HepG2 (cell line): ENCODE data around the gene CTCF. TPM values are rescaled to one million over a fixed set of nuclear protein-coding genes. Genes with fewer than 3 reads are reported as not detected.

Experiments
- CREB3 ChIP-seq: sonication (generic); formaldehyde crosslinking; IDR thresholded peaks from 2 replicates; pipeline ENCODE4 v1.5.0; 2020; ENCODE audit warnings: missing genetic modification reagents
- HCFC1 ChIP-seq: fragments of 150-350 bp; IDR thresholded peaks from 2 replicates; pipeline ENCODE4 v1.6.1; 2014; ENCODE audit warnings: low read depth, low read length
- HOXA3 ChIP-seq: sonication (generic); formaldehyde crosslinking; IDR thresholded peaks from 2 replicates; pipeline ENCODE4 v1.5.0; 2020; ENCODE audit warnings: missing genetic modification reagents
- KDM5B ChIP-seq: sonication (generic); formaldehyde crosslinking; IDR thresholded peaks from 2 replicates; pipeline ENCODE4 v1.4.0; 2020; ENCODE audit warnings: missing genetic modification reagents, mild to moderate bottlenecking, borderline replicate concordance
- SP2 ChIP-seq: sonication (generic); formaldehyde crosslinking; IDR thresholded peaks from 2 replicates; pipeline ENCODE4 v1.5.1; 2020; ENCODE audit warnings: mild to moderate bottlenecking, missing genetic modification reagents
- SRSF1 ChIP-seq: fragments of 200-400 bp; formaldehyde crosslinking; optimal IDR thresholded peaks from 2 replicates; pipeline ENCODE3; 2017; ENCODE audit warnings: mild to moderate bottlenecking, low read depth, low read length, moderate library complexity
- TEF ChIP-seq: sonication (generic); formaldehyde crosslinking; IDR thresholded peaks from 2 replicates; pipeline ENCODE4 v1.5.0; 2020; ENCODE audit warnings: missing genetic modification reagents
- ZNF614 ChIP-seq: IDR thresholded peaks from 2 replicates; pipeline ENCODE4 v1.6.1; 2018; ENCODE audit warnings: missing biosample characterization, missing genetic modification reagents, inconsistent platforms, borderline replicate concordance
- polyA plus RNA-seq, 8 experiments: library from polyadenylated mRNA; depleted of rRNA in 3 of 8; stranded (reverse) in 7 of 8; unstranded in 1 of 8; fragments of >200 nt; fragmentation: Illumina TruSeq in 4 of 8; extraction: Trizol in 4 of 8; gene quantifications; 2 replicates each; pipeline versions ENCODE4 v1.2.1 to v1.2.3, GENCODE V29; 2011 to 2016; ENCODE audit warnings: low read depth in 4 of 8, missing spikeins in 1 of 8, mixed read lengths in 1 of 8; ENCODE audit not compliant: insufficient read depth in 1 of 8
- total RNA-seq, 5 experiments: library from RNA; depleted of rRNA; stranded (reverse); fragments of >200 nt; fragmentation: Illumina TruSeq; extraction: Trizol; gene quantifications; 2 replicates each; pipeline ENCODE4 v1.2.3, GENCODE V29; 2016; ENCODE audit warnings: low read depth in 1 of 5
- TF ChIP-seq, protein P1 (sequence below), 2 experiments: fragments of 450-650 bp in 1 of 2; sonication (generic) in 1 of 2; formaldehyde crosslinking in 1 of 2; IDR thresholded peaks; 2 replicates each; pipeline versions ENCODE4 v1.6.1 to v1.8.0; 2016 to 2022; ENCODE audit warnings: antibody characterized with exemption in 1 of 2, mild to moderate bottlenecking in 1 of 2, missing genetic modification reagents in 1 of 2
- TF ChIP-seq, protein P2 (sequence below): IDR thresholded peaks from 2 replicates; pipeline ENCODE4 v1.6.1; 2016; ENCODE audit warnings: missing biosample characterization, missing genetic modification reagents, low read depth
- TF ChIP-seq, protein P3 (sequence below): sonication (generic); formaldehyde crosslinking; IDR thresholded peaks from 2 replicates; pipeline ENCODE4 v1.8.1; 2022; ENCODE audit warnings: low read depth, mild to moderate bottlenecking, missing genetic modification reagents

Gene CTCF
- total and polyA plus RNA-seq, 2 of the 13 experiments (the other 11 are each of a cell fraction or from before 2014, with no cell fraction given) = 19.5 to 37.5 TPM

DNA sequence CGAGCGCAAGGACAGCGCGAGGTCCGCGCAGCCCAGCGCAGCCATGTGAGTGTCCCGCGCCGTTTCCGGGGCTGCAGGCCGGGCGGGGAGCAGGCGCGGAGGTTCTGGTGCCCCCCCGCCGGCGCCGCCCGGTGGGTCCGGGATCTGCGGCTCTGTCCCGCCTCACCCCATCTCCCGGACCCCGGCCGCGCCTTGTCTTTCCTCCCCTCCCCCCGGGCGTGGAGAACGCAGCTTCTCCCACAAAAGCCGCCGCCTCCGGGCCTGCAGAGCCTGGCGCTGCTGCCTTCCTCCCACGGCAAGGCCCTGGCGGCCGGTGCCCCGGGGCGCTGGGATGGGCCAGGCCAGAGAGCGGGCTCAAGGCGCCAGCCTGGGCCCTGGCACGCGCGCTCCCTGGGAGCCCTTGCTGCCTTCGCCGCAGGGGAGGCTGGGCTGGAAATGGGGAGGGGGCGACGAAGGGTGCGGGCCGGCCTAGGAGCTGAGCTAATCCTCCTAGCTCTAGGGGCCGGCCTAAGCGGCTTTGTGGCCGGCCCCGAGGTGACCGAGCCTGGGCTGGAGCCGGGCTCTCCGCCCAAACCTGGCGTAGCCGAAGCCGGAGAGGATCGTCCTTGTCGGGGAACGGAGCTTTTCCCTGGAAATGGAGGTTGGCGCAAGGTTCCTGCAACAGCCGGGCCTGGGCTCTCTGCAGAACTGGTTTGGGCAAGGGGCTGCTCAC lies 33.3 kb upstream of the CTCF start (continued):
- TF ChIP-seq, protein P1, sequence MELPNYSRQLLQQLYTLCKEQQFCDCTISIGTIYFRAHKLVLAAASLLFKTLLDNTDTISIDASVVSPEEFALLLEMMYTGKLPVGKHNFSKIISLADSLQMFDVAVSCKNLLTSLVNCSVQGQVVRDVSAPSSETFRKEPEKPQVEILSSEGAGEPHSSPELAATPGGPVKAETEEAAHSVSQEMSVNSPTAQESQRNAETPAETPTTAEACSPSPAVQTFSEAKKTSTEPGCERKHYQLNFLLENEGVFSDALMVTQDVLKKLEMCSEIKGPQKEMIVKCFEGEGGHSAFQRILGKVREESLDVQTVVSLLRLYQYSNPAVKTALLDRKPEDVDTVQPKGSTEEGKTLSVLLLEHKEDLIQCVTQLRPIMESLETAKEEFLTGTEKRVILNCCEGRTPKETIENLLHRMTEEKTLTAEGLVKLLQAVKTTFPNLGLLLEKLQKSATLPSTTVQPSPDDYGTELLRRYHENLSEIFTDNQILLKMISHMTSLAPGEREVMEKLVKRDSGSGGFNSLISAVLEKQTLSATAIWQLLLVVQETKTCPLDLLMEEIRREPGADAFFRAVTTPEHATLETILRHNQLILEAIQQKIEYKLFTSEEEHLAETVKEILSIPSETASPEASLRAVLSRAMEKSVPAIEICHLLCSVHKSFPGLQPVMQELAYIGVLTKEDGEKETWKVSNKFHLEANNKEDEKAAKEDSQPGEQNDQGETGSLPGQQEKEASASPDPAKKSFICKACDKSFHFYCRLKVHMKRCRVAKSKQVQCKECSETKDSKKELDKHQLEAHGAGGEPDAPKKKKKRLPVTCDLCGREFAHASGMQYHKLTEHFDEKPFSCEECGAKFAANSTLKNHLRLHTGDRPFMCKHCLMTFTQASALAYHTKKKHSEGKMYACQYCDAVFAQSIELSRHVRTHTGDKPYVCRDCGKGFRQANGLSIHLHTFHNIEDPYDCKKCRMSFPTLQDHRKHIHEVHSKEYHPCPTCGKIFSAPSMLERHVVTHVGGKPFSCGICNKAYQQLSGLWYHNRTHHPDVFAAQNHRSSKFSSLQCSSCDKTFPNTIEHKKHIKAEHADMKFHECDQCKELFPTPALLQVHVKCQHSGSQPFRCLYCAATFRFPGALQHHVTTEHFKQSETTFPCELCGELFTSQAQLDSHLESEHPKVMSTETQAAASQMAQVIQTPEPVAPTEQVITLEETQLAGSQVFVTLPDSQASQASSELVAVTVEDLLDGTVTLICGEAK (IDR thresholded peaks at IDR 0.05) = no peak
- TF ChIP-seq, protein P1 (CRISPR knock-in tag; IDR thresholded peaks at IDR 0.05) = 0 out of 2 replicates have a peak, but pooled peaks have one; percentile 36
- TF ChIP-seq HOXA3 (CRISPR knock-in tag) = peak; percentile 48; the same call in 1 of the 2 replicates
- TF ChIP-seq HCFC1 = no peak
- TF ChIP-seq, protein P2, sequence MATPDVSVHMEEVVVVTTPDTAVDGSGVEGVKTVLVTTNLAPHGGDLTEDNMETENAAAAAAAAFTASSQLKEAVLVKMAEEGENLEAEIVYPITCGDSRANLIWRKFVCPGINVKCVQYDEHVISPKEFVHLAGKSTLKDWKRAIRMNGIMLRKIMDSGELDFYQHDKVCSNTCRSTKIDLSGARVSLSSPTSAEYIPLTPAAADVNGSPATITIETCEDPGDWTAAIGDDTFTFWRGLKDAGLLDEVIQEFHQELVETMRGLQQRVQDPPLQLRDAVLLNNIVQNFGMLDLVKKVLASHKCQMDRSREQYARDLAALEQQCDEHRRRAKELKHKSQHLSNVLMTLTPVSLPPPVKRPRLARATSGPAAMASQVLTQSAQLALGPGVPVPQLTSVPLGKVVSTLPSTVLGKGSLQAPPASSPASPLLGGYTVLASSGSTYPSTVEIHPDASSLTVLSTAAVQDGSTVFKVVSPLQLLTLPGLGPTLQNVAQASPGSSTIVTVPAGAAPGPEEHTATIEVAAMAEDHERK = no peak
- TF ChIP-seq CREB3 (CRISPR knock-in tag) = no peak
- 0 out of 2 replicates have a peak, but pooled peaks have one; percentile 15 for TF ChIP-seq SP2
- peak; percentile 24 for TF ChIP-seq SRSF1
- peak; percentile 11; the same call in 1 of the 2 replicates for TF ChIP-seq KDM5B (CRISPR knock-in tag)
- TF ChIP-seq TEF = 0 out of 2 replicates have a peak, but pooled peaks have one; percentile 16
- 0 out of 2 replicates have a peak, but pooled peaks have one; percentile 16 for TF ChIP-seq ZNF614 (CRISPR knock-in tag)
- TF ChIP-seq, protein P3, sequence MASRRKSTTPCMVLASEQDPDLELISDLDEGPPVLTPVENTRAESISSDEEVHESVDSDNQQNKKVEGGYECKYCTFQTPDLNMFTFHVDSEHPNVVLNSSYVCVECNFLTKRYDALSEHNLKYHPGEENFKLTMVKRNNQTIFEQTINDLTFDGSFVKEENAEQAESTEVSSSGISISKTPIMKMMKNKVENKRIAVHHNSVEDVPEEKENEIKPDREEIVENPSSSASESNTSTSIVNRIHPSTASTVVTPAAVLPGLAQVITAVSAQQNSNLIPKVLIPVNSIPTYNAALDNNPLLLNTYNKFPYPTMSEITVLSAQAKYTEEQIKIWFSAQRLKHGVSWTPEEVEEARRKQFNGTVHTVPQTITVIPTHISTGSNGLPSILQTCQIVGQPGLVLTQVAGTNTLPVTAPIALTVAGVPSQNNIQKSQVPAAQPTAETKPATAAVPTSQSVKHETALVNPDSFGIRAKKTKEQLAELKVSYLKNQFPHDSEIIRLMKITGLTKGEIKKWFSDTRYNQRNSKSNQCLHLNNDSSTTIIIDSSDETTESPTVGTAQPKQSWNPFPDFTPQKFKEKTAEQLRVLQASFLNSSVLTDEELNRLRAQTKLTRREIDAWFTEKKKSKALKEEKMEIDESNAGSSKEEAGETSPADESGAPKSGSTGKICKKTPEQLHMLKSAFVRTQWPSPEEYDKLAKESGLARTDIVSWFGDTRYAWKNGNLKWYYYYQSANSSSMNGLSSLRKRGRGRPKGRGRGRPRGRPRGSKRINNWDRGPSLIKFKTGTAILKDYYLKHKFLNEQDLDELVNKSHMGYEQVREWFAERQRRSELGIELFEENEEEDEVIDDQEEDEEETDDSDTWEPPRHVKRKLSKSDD (CRISPR knock-in tag) = 0 out of 2 replicates have a peak, but pooled peaks have one; percentile 30
